OCI-LY7 (cell line): Measurements from ENCODE around the gene PLEKHG5.

Source experiments
- EZH2phosphoT487 ChIP-seq: fragments of 200-600 bp; sonication (generic); IDR thresholded peaks from 2 replicates; pipeline ENCODE4 v1.6.1; 2018; ENCODE audit warnings: low read depth, borderline replicate concordance, mild to moderate bottlenecking, mixed run types, antibody characterized with exemption, low read length, moderate library complexity, mixed read lengths
- TF ChIP-seq, protein P1 (sequence below): fragments of 200-600 bp; sonication (generic); conservative IDR thresholded peaks from 2 replicates; pipeline ENCODE4 v1.5.1; 2014; ENCODE audit warnings: mild to moderate bottlenecking, antibody characterized with exemption, low read length, moderate library complexity, mixed read lengths

DNA sequence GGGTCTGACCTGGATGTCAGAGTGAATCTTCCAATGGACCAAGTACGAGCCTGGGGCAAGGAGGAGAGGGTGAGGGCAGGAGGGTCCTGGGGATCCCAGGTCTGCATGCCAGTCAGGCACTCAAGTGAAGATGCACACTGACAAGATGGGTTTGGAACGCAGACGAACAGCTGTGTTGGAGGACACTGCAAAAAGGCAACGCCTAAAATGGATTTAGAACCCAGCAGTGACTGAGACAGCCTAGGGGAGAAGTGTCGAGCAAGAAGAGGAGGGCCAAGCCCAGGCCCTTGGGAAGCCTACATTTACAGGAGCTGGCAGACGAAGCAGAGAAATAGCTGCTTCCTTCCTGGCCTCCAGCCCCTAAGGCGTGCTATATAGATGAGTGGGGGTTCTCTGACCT is 37.0 kb upstream of the PLEKHG5 start:
- TF ChIP-seq, protein P1, sequence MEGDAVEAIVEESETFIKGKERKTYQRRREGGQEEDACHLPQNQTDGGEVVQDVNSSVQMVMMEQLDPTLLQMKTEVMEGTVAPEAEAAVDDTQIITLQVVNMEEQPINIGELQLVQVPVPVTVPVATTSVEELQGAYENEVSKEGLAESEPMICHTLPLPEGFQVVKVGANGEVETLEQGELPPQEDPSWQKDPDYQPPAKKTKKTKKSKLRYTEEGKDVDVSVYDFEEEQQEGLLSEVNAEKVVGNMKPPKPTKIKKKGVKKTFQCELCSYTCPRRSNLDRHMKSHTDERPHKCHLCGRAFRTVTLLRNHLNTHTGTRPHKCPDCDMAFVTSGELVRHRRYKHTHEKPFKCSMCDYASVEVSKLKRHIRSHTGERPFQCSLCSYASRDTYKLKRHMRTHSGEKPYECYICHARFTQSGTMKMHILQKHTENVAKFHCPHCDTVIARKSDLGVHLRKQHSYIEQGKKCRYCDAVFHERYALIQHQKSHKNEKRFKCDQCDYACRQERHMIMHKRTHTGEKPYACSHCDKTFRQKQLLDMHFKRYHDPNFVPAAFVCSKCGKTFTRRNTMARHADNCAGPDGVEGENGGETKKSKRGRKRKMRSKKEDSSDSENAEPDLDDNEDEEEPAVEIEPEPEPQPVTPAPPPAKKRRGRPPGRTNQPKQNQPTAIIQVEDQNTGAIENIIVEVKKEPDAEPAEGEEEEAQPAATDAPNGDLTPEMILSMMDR = no peak
- TF ChIP-seq EZH2phosphoT487 = no peak
